HT-29 (cell line): Measurements from ENCODE around the gene POU6F1. TPM values are rescaled to one million over a fixed set of nuclear protein-coding genes. Genes with fewer than 3 reads are reported as not detected.
"Not testable (repeated sequence)": the region's sequence is repeated elsewhere in the genome, so short reads cannot be mapped to it uniquely, and the experiment has no call there.

ENCODE experiments used
- DNase-seq: peaks from one replicate; pipeline ENCODE4 v3.0.0-alpha.2; 2015; ENCODE audit warnings: low spot score
- total RNA-seq: library from RNA; depleted of rRNA; stranded (reverse); fragments of >200 nt; shearing (Covaris generic); gene quantifications from 2 replicates; pipeline ENCODE4 v1.2.3, GENCODE V29; 2014; rRNA removed

POU6F1 gene, protein sequence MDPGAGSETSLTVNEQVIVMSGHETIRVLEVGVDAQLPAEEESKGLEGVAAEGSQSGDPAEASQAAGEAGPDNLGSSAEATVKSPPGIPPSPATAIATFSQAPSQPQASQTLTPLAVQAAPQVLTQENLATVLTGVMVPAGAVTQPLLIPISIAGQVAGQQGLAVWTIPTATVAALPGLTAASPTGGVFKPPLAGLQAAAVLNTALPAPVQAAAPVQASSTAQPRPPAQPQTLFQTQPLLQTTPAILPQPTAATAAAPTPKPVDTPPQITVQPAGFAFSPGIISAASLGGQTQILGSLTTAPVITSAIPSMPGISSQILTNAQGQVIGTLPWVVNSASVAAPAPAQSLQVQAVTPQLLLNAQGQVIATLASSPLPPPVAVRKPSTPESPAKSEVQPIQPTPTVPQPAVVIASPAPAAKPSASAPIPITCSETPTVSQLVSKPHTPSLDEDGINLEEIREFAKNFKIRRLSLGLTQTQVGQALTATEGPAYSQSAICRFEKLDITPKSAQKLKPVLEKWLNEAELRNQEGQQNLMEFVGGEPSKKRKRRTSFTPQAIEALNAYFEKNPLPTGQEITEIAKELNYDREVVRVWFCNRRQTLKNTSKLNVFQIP
- total RNA-seq: 0.05 TPM in 1 of 2 replicates, not detected in the other

DNA sequence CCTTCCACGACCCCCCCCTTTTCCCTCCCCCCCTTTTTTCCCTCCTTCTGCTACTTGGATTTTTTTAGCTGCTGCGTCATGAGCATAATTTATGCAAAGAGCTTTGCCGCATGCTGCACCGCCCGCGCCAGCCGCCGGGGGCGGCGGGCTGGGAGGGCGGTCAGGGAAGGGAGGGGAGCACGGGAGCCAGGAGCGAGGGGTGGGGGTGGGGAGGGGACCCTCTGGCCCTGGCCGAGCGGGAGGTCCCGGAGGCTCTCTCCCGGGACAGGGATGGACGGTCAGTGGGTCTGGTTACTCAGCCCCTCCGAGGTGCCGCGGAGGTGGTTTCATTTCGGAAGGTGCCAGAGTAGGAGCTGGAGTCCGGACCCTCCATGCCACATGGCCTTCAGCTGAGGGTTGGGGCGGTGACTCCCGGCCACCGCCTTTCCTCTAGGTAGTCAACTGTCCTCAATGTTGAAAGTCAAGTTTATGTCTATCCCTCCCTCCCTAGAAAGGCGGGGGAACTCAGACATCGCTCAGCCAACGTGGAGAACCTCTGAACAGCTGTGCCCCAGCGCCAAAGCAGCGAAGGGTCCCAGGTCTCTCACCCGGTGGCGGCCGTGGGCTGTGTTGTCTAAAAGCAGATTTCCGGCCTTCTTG is at the start of gene POU6F1:
Gene POU6F1 (minus strand): TSS at position 95 of the 639 bp plus-strand sequence. CDS start 11,226 bp downstream, outside the sequence.
- peak; percentile 72 for DNase-seq

DNA sequence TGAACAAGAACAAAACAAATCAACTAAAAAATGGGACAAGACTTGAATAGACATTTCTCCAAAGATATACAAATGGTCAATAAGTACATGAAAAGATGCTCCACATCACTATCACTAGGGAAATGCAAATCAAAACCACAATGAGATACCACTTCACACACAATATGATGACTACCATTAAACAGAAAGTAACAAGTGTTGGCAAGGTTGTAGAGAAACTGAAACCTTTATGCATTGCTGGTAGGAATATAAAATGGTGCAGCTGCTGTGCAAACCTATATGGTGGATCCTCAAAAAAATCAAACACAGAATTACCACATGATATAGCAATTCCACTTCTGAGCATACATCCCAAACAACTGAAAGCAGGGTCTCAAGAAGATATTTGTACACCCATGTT is 47.2 kb upstream of the POU6F1 start:
- no peak for DNase-seq

DNA sequence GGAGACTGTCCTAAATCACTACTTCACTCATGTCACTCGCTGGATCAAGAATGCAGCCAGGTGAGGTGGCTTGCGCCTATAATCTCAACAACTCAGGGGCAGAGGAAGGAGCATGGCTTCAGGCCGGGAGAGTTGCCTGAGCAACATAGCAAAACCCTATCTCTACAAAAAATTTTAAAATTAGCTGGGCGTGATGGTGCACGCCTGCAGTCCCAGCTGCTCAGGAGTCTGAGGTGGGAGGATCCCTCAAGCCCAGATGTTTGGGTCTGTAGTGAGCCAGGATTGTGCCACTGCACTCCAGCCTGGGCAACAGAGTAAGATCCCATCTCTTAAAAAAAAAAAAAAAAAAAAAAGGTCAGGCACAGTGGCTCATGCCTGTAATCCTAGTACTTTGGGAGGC is 46.4 kb upstream of the POU6F1 start:
- DNase-seq: no peak

DNA sequence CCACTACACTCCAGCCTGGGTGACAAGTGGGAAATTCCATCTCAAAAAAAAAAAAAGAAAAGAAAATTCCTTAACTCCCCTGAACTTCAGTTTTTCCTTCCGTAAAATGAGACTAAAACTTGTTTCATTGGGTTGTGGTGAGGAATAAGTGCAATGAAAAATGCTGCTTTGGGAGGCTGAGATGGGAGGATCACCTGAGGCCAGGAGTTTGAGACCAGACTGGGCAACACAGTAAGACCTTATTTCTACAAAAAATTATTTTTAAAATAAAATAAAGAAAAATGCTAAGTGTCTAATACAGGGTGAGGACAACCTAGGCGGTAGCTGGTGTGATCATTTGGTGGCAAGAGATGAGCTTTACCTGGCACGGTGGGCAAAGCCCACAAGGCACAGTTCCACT is 45.5 kb upstream of the POU6F1 start:
- no peak for DNase-seq

DNA sequence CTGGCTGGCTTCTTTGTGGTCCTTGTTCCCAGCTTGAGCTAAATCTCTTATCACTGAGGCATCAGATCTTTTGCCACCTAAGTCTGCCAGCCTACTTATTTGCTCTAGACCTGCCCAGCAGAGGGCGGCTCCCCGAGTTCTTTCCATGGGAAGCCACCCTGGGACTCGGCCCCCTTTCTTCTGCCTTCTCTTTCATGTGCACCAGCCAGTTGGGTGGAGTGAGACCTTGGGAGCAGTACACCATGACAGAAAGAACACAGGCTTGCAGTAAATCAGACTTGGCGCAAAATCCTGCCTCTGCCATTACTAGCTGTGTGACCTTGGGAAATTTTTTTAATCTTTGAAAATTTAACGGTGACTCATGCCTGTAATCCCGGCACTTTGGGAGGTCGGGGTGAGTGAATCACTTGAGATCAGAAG is 44.9 kb upstream of the POU6F1 start:
- DNase-seq: peak; percentile 88

DNA sequence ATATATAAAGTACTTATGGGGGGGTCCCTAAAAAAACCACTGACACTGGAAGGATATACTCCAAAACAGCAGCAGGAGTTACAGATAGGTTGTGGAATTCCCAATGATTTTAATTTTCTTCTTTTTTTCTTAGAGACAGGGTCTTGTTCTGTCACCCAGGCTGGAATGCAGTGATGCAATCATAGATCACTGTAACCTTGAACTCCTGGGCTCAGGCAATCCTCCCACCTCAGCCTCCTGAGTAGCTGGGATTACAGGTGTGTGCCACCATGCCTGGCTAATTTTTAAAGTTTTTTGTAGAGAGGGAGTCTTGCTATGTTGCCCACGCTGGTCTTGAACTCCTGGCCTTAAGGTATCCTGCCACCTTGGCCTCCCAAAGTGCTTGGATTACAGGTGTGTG is 41.7 kb upstream of the POU6F1 start:
- DNase-seq: not testable (repeated sequence)

DNA sequence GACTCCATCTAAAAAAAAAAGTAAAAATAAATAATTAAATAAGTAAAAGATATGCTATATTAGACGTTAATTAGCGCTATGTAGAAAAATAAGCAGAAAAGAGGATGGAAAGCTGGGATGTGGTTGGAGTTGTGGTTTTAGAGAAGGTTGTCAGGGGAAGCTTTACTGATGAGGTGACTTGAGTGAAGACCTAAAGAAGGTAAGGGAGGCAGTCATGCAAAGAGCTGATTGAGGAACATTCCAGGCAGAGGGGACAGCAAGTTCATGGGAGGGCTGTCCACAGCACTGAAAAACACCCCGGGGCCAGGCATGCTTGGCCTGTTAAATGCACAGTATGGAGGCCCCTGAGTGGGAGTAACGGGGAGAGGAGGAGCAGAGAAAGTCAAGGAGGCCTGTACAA is 36.7 kb upstream of the POU6F1 start:
- no peak for DNase-seq

DNA sequence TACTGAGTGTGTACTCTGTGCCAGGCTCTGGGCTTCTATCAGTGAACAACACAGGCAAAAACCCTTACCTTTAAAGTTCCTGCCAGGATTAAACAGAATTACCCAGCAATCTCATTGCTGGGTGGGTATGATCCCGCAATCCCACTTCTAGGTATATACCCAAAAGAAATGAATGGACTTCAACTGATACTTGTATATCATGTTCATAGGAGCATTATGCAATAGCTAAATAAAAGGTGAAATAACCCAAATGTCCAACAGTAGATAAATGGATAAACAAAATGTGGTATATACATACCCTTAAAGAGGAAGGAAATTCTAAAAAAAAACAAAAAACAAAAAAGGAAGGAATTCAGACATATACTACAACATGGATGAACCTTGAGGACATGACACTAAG is 35.4 kb upstream of the POU6F1 start:
- DNase-seq: no peak

DNA sequence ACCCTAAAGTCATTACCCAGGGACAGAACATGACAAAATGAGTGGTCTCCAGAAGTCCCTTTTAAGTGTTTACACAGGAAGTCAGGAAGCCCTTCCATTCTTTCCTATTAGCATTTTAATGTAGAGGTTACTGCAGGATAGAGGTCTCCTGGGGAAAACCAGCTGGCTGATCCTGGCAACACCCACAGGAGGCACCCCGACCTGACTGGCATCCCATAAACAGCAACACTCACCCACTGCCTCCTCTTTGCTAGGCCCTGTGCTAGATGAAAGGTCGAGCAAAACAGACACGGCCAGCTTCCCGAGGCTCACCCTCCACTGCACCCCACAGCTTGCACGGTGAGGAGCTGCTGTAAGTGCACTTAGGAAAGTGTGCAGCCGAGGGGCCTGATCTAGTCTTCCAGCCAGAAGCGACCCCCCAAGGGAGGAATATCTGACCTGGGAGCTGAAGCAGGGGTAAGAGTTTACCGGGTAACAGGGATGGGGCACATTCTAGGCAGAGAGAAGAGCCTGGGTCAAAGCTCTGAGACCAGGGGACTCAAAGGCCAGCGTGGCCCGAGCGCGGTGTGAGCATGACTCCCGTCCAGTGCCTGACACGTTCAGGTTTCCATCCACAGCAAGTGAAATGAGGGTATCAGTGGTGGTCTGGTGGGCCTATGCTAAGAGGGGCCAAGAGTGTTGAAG is 29.8 kb upstream of the POU6F1 start:
- DNase-seq: no peak

DNA sequence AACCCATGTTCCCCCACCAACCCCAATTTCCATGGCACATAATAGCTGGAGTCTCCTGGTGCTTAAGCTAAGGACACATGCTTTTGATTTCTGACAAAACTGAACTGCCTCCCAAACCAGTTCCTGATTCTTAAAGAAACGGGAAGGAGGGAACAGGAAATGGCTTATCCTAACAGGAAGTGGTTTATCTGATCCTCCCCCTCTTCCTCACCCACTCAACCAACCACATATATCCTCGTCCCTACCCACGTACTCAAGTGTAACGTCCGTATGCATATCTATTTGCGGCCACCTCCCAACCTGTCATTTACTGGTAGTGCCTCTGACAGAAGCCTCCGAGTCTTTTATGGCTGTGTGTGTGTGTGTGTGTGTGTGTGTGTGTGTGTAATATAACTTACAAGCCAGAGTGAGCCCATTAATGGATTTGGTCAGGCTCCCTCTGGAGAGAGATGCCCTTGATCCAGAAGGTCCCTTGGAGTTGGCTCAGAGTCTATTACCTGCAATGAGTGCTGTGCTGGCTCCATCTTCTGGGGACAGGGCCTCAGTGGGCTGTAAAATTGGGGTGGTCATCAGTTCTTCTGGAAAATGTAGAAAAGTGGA is 28.5 kb upstream of the POU6F1 start:
- peak; percentile 39 for DNase-seq

DNA sequence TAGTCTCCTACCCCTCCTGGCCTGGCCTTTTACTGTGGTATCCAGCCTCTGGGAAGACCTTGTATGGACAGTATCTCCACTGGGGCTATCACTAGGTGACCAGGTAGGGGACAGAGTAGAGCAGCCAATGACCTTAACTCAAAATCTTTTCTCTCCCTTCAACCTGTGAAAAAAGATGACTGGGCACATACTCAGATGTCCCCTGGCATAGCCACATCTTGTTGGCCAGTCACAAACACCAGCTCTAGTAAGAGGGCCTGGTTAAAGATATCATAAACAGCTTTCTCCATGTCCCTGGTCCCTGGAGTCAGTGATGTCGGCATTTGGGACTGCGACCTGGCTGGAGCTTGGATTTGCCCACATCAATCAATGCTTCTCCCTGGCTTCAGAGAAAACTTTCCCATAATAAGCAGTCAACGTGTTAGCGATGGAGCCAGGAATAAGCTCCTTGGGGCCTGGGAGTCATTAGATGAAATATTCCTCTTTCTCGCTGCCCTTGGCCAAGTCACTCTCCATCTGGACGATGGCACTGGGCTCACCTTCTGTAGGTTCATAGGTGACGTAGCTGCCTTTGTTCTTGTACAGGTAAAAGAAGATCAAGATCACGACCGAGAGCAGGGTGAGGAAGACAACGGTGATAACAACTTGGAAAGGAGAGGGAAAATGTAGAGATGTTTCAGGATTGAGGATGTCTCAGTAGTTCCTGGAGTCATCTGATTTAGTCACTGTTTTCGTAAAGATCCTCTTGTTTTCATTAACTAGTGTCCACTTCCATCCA is 27.8 kb upstream of the POU6F1 start:
- no peak for DNase-seq

DNA sequence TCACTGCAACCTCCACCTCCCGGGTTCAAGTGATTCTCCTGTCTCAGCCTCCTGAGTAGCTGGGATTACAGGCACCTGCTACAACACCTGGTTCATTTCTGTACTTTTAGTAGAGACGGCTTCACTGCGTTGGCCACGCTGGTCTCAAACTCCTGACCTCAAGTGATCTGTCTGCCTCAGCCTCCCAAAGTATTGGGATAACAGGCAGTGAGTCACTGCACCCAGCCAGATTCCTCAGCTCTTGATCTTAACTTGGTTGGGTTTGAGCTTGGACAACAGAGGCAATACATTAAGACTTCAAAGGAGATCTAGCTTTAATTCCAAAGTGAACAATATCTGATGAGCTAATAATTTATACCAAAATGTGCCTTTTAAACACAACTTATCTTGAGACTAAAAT is 26.4 kb upstream of the POU6F1 start:
- DNase-seq: no peak

DNA sequence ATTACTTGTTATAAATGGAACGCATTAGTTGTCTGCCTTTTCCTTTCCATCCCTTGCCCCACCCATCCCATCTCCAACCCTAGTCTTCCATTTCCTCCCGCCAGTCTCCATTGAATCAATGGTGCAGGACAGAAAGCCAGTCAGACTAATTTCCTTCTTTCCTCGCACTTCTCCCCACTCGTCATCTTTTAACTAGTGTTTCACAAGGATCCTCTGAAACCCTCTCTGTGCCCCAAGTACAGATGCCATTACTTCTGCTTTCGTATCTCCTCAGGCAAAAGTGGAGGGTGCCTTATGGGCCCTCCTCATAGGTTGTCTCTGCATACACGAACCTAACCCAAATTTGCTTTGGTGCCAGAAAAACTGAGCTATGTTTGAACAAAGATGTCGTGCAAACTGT is 25.0 kb upstream of the POU6F1 start:
- DNase-seq: no peak

DNA sequence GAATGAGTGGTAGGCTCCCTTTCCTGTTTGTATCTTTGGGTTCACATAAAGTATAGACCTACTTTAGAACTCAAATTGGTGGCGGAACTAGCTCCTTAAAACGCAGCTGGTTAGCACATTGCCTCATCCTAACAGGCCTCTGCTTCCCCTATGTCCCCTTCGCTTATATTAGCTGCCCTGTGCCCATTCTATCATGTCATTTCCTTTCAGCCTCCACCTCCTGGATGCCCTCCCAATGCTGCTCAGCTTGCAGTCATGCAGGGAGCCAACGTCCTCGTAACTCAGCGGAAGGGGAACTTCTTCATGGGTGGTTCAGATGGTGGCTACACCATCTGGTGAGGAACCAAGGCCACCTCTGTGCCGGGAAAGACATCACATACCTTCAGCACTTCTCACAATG is 24.3 kb upstream of the POU6F1 start:
- DNase-seq: no peak

DNA sequence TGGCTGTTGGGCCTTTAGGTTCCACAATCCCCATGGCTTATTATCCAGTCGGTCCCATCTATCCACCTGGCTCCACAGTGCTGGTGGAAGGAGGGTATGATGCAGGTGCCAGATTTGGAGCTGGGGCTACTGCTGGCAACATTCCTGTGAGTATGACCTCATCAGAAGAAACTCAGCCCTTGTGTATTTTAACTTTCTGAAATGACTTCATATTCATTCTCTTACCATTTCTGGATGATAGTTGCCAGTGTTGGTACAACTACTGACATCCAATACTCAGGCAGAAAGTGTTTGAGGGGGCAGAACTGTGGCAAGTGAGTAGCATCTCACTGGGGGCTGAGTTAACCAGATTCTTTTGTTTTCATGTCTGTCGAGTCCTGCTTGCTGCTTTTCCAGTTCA is 23.1 kb upstream of the POU6F1 start:
- DNase-seq: no peak

DNA sequence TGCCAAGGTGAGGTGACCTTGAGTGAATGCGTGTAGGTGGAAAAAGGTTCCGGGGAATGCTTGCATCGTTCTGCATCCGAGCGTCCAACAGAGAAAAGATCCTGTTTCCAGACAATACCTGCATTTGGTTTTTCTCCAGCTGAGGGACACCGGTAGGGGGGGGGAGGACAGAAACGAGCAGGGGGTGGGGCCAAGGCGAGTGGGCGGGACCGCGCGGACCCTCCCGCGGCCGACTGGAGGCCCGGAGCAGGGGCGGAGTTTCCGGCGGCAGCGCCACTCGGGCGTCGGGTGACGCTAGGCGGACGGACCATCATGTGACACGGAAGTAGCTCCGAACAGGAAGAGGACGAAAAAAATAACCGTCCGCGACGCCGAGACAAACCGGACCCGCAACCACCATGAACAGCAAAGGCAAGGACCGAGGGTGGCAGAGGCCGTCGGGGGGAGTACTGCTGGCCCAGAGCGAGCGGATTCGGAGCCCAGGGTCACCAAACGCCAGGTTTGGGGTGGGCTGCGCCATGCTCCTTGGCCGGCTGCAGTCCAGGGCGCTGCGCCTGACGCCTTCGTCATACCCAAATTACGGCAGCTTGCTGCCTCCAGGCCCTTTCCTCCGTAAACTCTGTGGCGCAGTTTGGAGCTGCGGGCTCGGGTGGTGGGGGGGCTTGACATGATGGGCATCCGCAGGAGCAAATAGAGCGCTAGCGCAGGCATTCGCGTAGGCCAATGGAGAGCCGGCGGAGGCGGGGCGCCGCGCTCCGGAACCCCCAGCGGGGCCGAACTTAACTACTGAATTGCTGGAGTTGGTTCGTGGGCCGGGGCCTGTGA is 20.9 kb upstream of the POU6F1 start, which contains the start of gene DAZAP2:
Gene DAZAP2 (plus strand): TSS at position 317 of the 825 bp plus-strand sequence. CDS start 82 bp downstream, at position 399.
- DNase-seq: peak; percentile 95

DNA sequence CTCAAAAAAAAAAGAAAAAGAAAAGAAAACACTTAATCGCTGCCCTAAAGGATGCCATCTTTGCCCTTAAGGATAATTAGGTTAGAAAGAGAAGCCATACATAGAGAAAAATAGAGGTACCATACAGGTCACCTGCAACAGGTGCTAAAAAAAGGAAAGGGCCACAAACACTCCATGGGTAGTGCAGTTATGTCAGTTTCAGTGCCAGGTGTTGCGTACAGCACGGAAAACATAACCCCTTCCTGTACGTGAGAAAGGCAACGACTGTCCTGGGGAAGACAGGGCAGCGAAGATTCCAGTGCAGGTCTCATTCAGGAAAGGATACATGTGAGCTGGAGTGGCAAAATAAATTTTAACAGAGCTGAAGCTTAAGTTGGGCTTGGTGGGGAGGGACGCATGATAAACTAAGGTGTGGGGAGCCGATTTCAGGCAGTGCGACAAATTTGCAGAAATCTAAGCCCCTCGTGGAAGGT is 20.2 kb upstream of the POU6F1 start:
- no peak for DNase-seq

DNA sequence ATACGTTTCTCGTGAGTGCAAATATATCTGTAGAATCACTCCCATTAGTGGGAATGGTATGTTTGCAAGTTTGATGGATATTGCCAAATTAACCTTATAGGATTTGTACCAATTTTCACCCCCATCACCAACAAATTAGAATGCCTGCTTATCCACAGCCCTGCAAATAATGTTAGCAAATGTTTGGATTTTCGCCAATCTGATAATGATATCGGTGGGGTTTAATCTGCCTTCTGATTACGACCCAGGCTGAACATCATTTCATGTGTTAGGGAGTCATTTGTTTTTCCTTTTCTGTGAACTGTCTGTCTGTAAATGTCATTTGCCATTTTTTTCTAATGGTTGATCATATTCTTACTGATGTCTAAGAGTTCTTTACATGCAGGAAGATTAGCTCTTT is 16.7 kb upstream of the POU6F1 start:
- DNase-seq: no peak

DNA sequence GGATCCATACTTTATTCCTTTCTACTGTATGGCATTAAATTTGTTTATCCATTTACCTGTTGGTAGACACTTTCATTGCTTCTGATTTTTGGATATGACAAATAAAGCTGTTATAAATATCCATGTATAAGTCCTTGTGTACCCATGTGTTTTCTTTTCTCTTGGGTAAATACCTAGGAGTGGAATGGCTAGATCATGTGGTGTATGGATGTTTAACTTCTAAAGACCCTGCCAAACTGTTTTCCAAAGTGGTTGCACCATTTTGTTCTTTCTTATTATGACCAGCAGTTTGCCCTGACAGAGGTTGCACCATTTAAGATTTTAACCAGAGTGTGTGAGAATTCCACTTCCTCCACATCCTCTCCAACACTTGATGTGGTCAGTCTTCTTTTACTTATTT is 14.8 kb upstream of the POU6F1 start:
- DNase-seq: no peak
